HCT116 (cell line): ENCODE data around the gene KCNK3. TPM values are rescaled to one million over a fixed set of nuclear protein-coding genes. Genes with fewer than 3 reads are reported as not detected.

Source experiments
- ATAC-seq: fragments of 200-7000 bp; cut with Tn5 transposase; 2 replicates; pipeline ENCODE4 v1.9.1; 2020; ENCODE audit warnings: mild to moderate bottlenecking, moderate library complexity
- BruUV-seq: library from RNA; stranded (reverse); fragments of 400-500 nt; replicated peaks from 2 replicates; lab custom pipeline; 2021; lab: Mats Ljungman, UMichigan
- CTCF ChIA-PET: fragments of 300-600 bp; sonication (Branson Sonifier 250); formaldehyde crosslinking; loops from one replicate; lab custom pipeline; 2021; ENCODE audit warnings: antibody characterized with exemption; lab: Charles Lee
- POLR2A ChIA-PET: fragments of 300-600, 350-600 bp; sonication (Branson Sonifier 250); formaldehyde crosslinking; loops from one replicate; lab custom pipeline; 2021; ENCODE audit warnings: antibody characterized with exemption; lab: Charles Lee
- RAD21 ChIA-PET, 2 experiments: fragments of 300-600 bp; sonication (Branson Sonifier 250); formaldehyde crosslinking; loops; one replicate each; lab custom pipeline; 2023; ENCODE audit warnings: low total read pairs in 2 of 2; ENCODE audit not compliant: uncharacterized antibody in 2 of 2, unreplicated experiment in 2 of 2, low non-redundant PET in 1 of 2; lab: Charles Lee
- DNase-seq: peaks from one replicate; pipeline ENCODE4 v3.0.0-alpha.2; 2010; ENCODE audit warnings: low read depth, low spot score
- H2AFZ ChIP-seq: fragments of 200-600 bp; shearing (Covaris generic), sonication (generic); 2 replicates; pipeline ENCODE4 v1.6.1; 2017; ENCODE audit warnings: low read depth, mixed run types, mixed read lengths, antibody characterized with exemption, low read length; ENCODE audit not compliant: poor library complexity, severe bottlenecking
- H3K27ac ChIP-seq: 2 replicates; pipeline ENCODE4 v1.5.1; 2012; ENCODE audit warnings: low read depth, low read length
- H3K27me3 ChIP-seq: fragments of 200-600 bp; sonication (generic); 2 replicates; pipeline ENCODE4 v1.6.1; 2016; ENCODE audit warnings: mixed run types, low read length, mixed read lengths; ENCODE audit not compliant: insufficient read depth
- H3K36me3 ChIP-seq, 2 experiments: fragments of 200-500 bp in 1 of 2; fragments of 200-600 bp in 1 of 2; sonication (Bioruptor generic) in 1 of 2; sonication (generic) in 1 of 2; 2 replicates each; pipeline versions ENCODE4 v1.5.1 to v1.6.1; 2014 to 2016; ENCODE audit warnings: low read length in 2 of 2, inconsistent platforms in 1 of 2, mixed read lengths in 1 of 2, mixed run types in 1 of 2; ENCODE audit not compliant: insufficient read depth in 2 of 2, control insufficient read depth in 1 of 2
- H3K4me1 ChIP-seq, 2 experiments: fragments of 200-600 bp in 1 of 2; sonication (generic) in 1 of 2; 2 replicates each; pipeline versions ENCODE4 v1.5.1 to v1.6.1; 2012 to 2017; ENCODE audit warnings: low read length in 2 of 2, inconsistent platforms in 1 of 2, mild to moderate bottlenecking in 1 of 2, mixed read lengths in 1 of 2, mixed run types in 1 of 2, moderate library complexity in 1 of 2; ENCODE audit not compliant: insufficient read depth in 2 of 2, control insufficient read depth in 1 of 2
- H3K4me2 ChIP-seq: fragments of 200-600 bp; sonication (generic); 2 replicates; pipeline ENCODE4 v1.6.1; 2017; ENCODE audit warnings: mixed run types, low read length, mixed read lengths
- H3K4me3 ChIP-seq, 2 experiments: fragments of 200-600 bp in 1 of 2; sonication (generic) in 1 of 2; replicated peaks in 1 of 2; 2 replicates each; pipeline ENCODE4 v1.5.1; 2011 to 2016; ENCODE audit warnings: low read length in 2 of 2, control low read depth in 1 of 2, low read depth in 1 of 2, mild to moderate bottlenecking in 1 of 2, mixed read lengths in 1 of 2, mixed run types in 1 of 2
- H3K79me2 ChIP-seq: fragments of 200-600 bp; sonication (generic); 2 replicates; pipeline ENCODE4 v1.6.1; 2017; ENCODE audit warnings: mild to moderate bottlenecking, mixed run types, low read length, moderate library complexity, mixed read lengths; ENCODE audit not compliant: insufficient read depth
- H3K9ac ChIP-seq: fragments of 200-600 bp; sonication (generic); 2 replicates; pipeline ENCODE4 v1.6.1; 2016; ENCODE audit warnings: low read length, mixed read lengths
- H3K9me2 ChIP-seq: fragments of 200-600 bp; sonication (generic), shearing (Covaris generic); 2 replicates; pipeline ENCODE4 v1.6.1; 2017; ENCODE audit warnings: mixed run types, mild to moderate bottlenecking, moderate library complexity; ENCODE audit not compliant: insufficient read depth
- H3K9me3 ChIP-seq, 2 experiments: fragments of 200-500 bp in 1 of 2; fragments of 200-600 bp in 1 of 2; sonication (Bioruptor generic) in 1 of 2; sonication (generic) in 1 of 2; 2 replicates each; pipeline ENCODE4 v1.6.1; 2014 to 2017; ENCODE audit warnings: low read length in 2 of 2, mixed read lengths in 2 of 2, inconsistent platforms in 1 of 2, low read depth in 1 of 2, mild to moderate bottlenecking in 1 of 2, mixed run types in 1 of 2, moderate library complexity in 1 of 2; ENCODE audit not compliant: control insufficient read depth in 1 of 2, insufficient read depth in 1 of 2
- H4K20me1 ChIP-seq: fragments of 200-600 bp; sonication (generic), shearing (Covaris generic); 2 replicates; pipeline ENCODE4 v1.6.1; 2017; ENCODE audit warnings: mixed run types, mild to moderate bottlenecking, moderate library complexity; ENCODE audit not compliant: insufficient read depth
- EZH2 ChIP-seq: fragments of 200-600 bp; sonication (generic); IDR thresholded peaks from 2 replicates; pipeline ENCODE4 v1.6.1; 2017; ENCODE audit warnings: antibody characterized with exemption, mixed run types
- EZH2phosphoT487 ChIP-seq: fragments of 200-600 bp; IDR thresholded peaks from 2 replicates; pipeline ENCODE4 v1.6.1; 2018; ENCODE audit warnings: antibody characterized with exemption, borderline replicate concordance
- FOSL1 ChIP-seq: IDR thresholded peaks from 2 replicates; pipeline ENCODE4 v1.6.1; 2012; ENCODE audit warnings: low read depth
- POLR2A ChIP-seq: IDR thresholded peaks from 2 replicates; pipeline ENCODE4 v1.7.0; 2011; ENCODE audit warnings: borderline replicate concordance; ENCODE audit not compliant: insufficient read depth, insufficient read length; ENCODE audit errors: extremely low read depth
- POLR2AphosphoS5 ChIP-seq: IDR thresholded peaks from 2 replicates; pipeline ENCODE4 v1.6.1; 2011; ENCODE audit warnings: mild to moderate bottlenecking, low read depth, low read length, moderate library complexity
- RAD21 ChIP-seq: IDR thresholded peaks from 2 replicates; pipeline ENCODE4 v1.6.1; 2012; ENCODE audit warnings: low read depth, mild to moderate bottlenecking
- SIN3A ChIP-seq: IDR thresholded peaks from 2 replicates; pipeline ENCODE4 v1.6.1; 2012; ENCODE audit warnings: low read depth
- SP1 ChIP-seq: IDR thresholded peaks from 2 replicates; pipeline ENCODE4 v1.6.1; 2012; ENCODE audit warnings: low read depth
- TCF7L2 ChIP-seq: IDR thresholded peaks from 2 replicates; pipeline ENCODE4 v1.7.0; 2011; ENCODE audit warnings: borderline replicate concordance, inconsistent platforms; ENCODE audit not compliant: insufficient read depth, insufficient read length; ENCODE audit errors: extremely low read depth
- ZFX ChIP-seq: fragments of 450-650 bp; IDR thresholded peaks from 2 replicates; pipeline ENCODE4 v1.6.1; 2017
- intact Hi-C: fragments of 100-400 bp; cut with micrococcal nuclease; formaldehyde crosslinking; loops from 2 replicates; pipeline ENCODE4 v1.10.0; 2022
- total RNA-seq: library from RNA; stranded (reverse); gene quantifications from one replicate; pipeline ENCODE4 v1.2.1, GENCODE V29; 2021; ENCODE audit not compliant: unreplicated experiment
- TF ChIP-seq, protein P1 (sequence below), 3 experiments: fragments of 200-600 bp in 1 of 3; sonication (generic) in 1 of 3; IDR thresholded peaks in 2 of 3; conservative IDR thresholded peaks in 1 of 3; 2 replicates each; pipeline ENCODE4 v1.5.1; 2012 to 2017; ENCODE audit warnings: low read depth in 2 of 3, low read length in 2 of 3, antibody characterized with exemption in 1 of 3, borderline replicate concordance in 1 of 3, control low read depth in 1 of 3, mild to moderate bottlenecking in 1 of 3, mixed read lengths in 1 of 3, mixed run types in 1 of 3, moderate library complexity in 1 of 3; ENCODE audit not compliant: insufficient read depth in 1 of 3
- TF ChIP-seq, protein P2 (sequence below): IDR thresholded peaks from 2 replicates; pipeline ENCODE4 v1.6.1; 2012
- TF ChIP-seq, protein P3 (sequence below): IDR thresholded peaks from 2 replicates; pipeline ENCODE4 v1.6.1; 2012; ENCODE audit warnings: low read depth
- TF ChIP-seq, protein P4 (sequence below): IDR thresholded peaks from 2 replicates; pipeline ENCODE4 v1.6.1; 2012

KCNK3 gene
- total RNA-seq, 1 experiment from 2014 or later: 0.71 TPM

DNA sequence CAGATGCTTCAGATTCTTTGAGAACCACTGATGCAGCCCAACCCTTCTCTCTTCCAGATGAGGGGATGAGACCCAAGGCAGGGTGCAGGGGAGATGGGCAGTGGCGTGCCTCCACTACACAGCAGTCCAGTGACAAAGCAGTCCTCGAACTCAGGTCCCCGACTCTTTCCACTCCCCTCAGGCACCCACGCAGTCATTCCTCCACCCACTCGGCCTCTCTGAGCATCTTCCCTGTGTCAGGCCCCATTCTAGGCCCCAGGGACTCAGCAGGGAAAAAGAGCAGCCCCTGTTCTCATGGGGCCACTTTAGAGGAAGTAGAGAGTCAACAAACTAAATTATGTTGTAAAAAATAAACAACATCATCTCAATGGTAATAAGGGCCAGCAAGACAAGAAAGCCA is 15.2 kb downstream of the KCNK3 start:
- H3K9me2 ChIP-seq: no peaks in the 10 kb centered on the region
- no peak overlapping the region for H2AFZ ChIP-seq
- H3K27me3 ChIP-seq: no peaks in the 10 kb centered on the region
- no peaks in the 10 kb centered on the region for H3K4me1 ChIP-seq
- no peak overlapping the region for H3K9ac ChIP-seq
- RAD21 ChIA-PET: no interaction called here
- no peaks in the 10 kb centered on the region for H3K36me3 ChIP-seq
- H3K27ac ChIP-seq: no peak overlapping the region
- no peak for TF ChIP-seq EZH2phosphoT487
- TF ChIP-seq POLR2AphosphoS5: no peak
- no peak for TF ChIP-seq EZH2
- no peak for TF ChIP-seq FOSL1
- no peak for TF ChIP-seq SP1
- no peak for TF ChIP-seq RAD21
- TF ChIP-seq, all 23 proteins: peak for 0
- Histone ChIP-seq H3K79me2 (no peaks in the 10 kb centered on the region), H3K4me2 (no peak overlapping the region), H3K4me3 (no peak overlapping the region), H4K20me1 (no peaks in the 10 kb centered on the region), H3K9me3 (no peaks in the 10 kb centered on the region)
- DNase-seq: no peak
- ChIA-PET POLR2A (no interaction called here), CTCF (no interaction called here)
- intact Hi-C loops: no loop called here
- no peak for ATAC-seq
- BruUV-seq: no TSS peak

DNA sequence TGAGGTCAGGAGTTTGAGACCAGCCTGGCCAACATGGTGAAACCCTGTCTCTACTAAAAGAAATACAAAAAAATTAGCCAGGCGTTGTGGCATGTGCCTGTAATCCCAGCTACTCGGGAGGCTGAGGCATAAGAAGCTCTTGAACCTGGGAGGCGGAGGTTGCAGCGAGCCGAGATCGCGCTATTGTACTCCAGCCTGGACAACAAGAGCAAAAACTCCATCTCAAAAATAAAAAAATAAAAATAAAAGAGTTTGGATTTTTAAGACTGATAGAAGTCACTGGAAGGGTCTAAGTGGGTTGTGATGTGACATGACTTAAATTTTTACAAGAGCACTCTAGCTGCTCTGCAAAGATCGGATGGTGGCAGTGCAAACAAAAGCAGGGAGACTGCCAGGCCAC is 15.9 kb downstream of the KCNK3 start:
- Histone ChIP-seq H3K9ac (no peak overlapping the region), H3K79me2 (no peaks in the 10 kb centered on the region), H3K4me2 (no peak overlapping the region), H3K4me3 (no peak overlapping the region), H3K27me3 (no peaks in the 10 kb centered on the region), H3K36me3 (no peaks in the 10 kb centered on the region), H4K20me1 (no peaks in the 10 kb centered on the region), H3K27ac (no peak overlapping the region), H3K9me3 (no peaks in the 10 kb centered on the region), H3K4me1 (no peaks in the 10 kb centered on the region), H3K9me2 (no peaks in the 10 kb centered on the region), H2AFZ (no peak overlapping the region)
- DNase-seq (no peak), ATAC-seq (no peak)
- ChIA-PET CTCF (no interaction called here), RAD21 (no interaction called here), POLR2A (no interaction called here)
- BruUV-seq: no TSS peak
- intact Hi-C loops: no loop called here
- no peak for TF ChIP-seq TCF7L2
- no peak for TF ChIP-seq SIN3A
- TF ChIP-seq ZFX: no peak
- TF ChIP-seq, protein P1, sequence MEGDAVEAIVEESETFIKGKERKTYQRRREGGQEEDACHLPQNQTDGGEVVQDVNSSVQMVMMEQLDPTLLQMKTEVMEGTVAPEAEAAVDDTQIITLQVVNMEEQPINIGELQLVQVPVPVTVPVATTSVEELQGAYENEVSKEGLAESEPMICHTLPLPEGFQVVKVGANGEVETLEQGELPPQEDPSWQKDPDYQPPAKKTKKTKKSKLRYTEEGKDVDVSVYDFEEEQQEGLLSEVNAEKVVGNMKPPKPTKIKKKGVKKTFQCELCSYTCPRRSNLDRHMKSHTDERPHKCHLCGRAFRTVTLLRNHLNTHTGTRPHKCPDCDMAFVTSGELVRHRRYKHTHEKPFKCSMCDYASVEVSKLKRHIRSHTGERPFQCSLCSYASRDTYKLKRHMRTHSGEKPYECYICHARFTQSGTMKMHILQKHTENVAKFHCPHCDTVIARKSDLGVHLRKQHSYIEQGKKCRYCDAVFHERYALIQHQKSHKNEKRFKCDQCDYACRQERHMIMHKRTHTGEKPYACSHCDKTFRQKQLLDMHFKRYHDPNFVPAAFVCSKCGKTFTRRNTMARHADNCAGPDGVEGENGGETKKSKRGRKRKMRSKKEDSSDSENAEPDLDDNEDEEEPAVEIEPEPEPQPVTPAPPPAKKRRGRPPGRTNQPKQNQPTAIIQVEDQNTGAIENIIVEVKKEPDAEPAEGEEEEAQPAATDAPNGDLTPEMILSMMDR (IDR thresholded peaks at IDR 0.05 in 2 of 3, conservative IDR thresholded peaks at IDR 0.05 in 1 of 3; ENCODE audit: borderline replicate concordance in 1 of 3, insufficient read depth in 1 of 3, low read depth in 2 of 3, low read length in 2 of 3): no peak
- no peak for TF ChIP-seq RAD21
- TF ChIP-seq, protein P2, sequence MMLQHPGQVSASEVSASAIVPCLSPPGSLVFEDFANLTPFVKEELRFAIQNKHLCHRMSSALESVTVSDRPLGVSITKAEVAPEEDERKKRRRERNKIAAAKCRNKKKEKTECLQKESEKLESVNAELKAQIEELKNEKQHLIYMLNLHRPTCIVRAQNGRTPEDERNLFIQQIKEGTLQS: no peak
- TF ChIP-seq, protein P3, sequence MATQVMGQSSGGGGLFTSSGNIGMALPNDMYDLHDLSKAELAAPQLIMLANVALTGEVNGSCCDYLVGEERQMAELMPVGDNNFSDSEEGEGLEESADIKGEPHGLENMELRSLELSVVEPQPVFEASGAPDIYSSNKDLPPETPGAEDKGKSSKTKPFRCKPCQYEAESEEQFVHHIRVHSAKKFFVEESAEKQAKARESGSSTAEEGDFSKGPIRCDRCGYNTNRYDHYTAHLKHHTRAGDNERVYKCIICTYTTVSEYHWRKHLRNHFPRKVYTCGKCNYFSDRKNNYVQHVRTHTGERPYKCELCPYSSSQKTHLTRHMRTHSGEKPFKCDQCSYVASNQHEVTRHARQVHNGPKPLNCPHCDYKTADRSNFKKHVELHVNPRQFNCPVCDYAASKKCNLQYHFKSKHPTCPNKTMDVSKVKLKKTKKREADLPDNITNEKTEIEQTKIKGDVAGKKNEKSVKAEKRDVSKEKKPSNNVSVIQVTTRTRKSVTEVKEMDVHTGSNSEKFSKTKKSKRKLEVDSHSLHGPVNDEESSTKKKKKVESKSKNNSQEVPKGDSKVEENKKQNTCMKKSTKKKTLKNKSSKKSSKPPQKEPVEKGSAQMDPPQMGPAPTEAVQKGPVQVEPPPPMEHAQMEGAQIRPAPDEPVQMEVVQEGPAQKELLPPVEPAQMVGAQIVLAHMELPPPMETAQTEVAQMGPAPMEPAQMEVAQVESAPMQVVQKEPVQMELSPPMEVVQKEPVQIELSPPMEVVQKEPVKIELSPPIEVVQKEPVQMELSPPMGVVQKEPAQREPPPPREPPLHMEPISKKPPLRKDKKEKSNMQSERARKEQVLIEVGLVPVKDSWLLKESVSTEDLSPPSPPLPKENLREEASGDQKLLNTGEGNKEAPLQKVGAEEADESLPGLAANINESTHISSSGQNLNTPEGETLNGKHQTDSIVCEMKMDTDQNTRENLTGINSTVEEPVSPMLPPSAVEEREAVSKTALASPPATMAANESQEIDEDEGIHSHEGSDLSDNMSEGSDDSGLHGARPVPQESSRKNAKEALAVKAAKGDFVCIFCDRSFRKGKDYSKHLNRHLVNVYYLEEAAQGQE: no peak
- TF ChIP-seq, protein P4, sequence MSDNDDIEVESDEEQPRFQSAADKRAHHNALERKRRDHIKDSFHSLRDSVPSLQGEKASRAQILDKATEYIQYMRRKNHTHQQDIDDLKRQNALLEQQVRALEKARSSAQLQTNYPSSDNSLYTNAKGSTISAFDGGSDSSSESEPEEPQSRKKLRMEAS: no peak
- TF ChIP-seq POLR2A: no peak
- TF ChIP-seq SP1: no peak
